ENCODE data around the gene ABL1.

Gene ABL1

GRCh38 chr9:130911254-130912049, 76.4 kb downstream of the ABL1 start:
- Histone ChIP-seq H3K27me3 (ENCODE audit: control insufficient read depth, low read length) (no peaks in the 10 kb centered on the region), H3K4me3 (ENCODE audit: low read length) (no peak overlapping the region), H3K79me2 (ENCODE audit: control insufficient read depth, low read length) (no peaks in the 10 kb centered on the region), H3K4me2 (ENCODE audit: low read length) (no peak overlapping the region), H3K36me3 (ENCODE audit: control insufficient read depth, low read length) (no peaks in the 10 kb centered on the region), H3F3A (ENCODE audit: control insufficient read depth, insufficient read depth) (no peaks in the 10 kb centered on the region), H4K20me1 (ENCODE audit: control insufficient read depth, insufficient read depth, low read depth, low read length) (no peaks in the 10 kb centered on the region), H3K9me3 (ENCODE audit: control insufficient read depth, insufficient read depth, low read length) (no peaks in the 10 kb centered on the region), H3K9me2 (replicated peaks; ENCODE audit: control insufficient read depth, low read length) (no peaks in the 10 kb centered on the region), H3K27ac (ENCODE audit: low read depth, low read length) (no peak overlapping the region), H3K4me1 (ENCODE audit: control insufficient read depth, low read length) (no peaks in the 10 kb centered on the region)
- TF ChIP-seq CTCF (IDR thresholded peaks at IDR 0.05; ENCODE audit: low read depth, low read length, poor library complexity, severe bottlenecking) (no peak), EZH2phosphoT487 (IDR thresholded peaks at IDR 0.05; ENCODE audit: borderline replicate concordance, low read length) (no peak)

GRCh38 chr9:130912932-130913598, 78.0 kb downstream of the ABL1 start:
- Histone ChIP-seq H3F3A (ENCODE audit: control insufficient read depth, insufficient read depth) (no peaks in the 10 kb centered on the region), H3K4me3 (ENCODE audit: low read length) (no peak overlapping the region), H3K27ac (ENCODE audit: low read depth, low read length) (no peak overlapping the region), H3K36me3 (ENCODE audit: control insufficient read depth, low read length) (no peaks in the 10 kb centered on the region), H3K9me3 (ENCODE audit: control insufficient read depth, insufficient read depth, low read length) (no peaks in the 10 kb centered on the region), H3K9me2 (replicated peaks; ENCODE audit: control insufficient read depth, low read length) (no peaks in the 10 kb centered on the region), H3K4me2 (ENCODE audit: low read length) (no peak overlapping the region), H3K79me2 (ENCODE audit: control insufficient read depth, low read length) (no peaks in the 10 kb centered on the region), H4K20me1 (ENCODE audit: control insufficient read depth, insufficient read depth, low read depth, low read length) (no peaks in the 10 kb centered on the region), H3K27me3 (ENCODE audit: control insufficient read depth, low read length) (no peaks in the 10 kb centered on the region), H3K4me1 (ENCODE audit: control insufficient read depth, low read length) (no peaks in the 10 kb centered on the region)
- no peak for TF ChIP-seq CTCF (IDR thresholded peaks at IDR 0.05; ENCODE audit: low read depth, low read length, poor library complexity, severe bottlenecking)

GRCh38 chr9:130913599-130914416, 78.8 kb downstream of the ABL1 start:
- no peak for TF ChIP-seq EZH2phosphoT487 (IDR thresholded peaks at IDR 0.05; ENCODE audit: borderline replicate concordance, low read length)
- no peak for TF ChIP-seq CTCF (IDR thresholded peaks at IDR 0.05; ENCODE audit: low read depth, low read length, poor library complexity, severe bottlenecking)
- Histone ChIP-seq H3K36me3 (ENCODE audit: control insufficient read depth, low read length) (no peaks in the 10 kb centered on the region), H3K27me3 (ENCODE audit: control insufficient read depth, low read length) (no peaks in the 10 kb centered on the region), H3K9me3 (ENCODE audit: control insufficient read depth, insufficient read depth, low read length) (no peaks in the 10 kb centered on the region), H3K9me2 (replicated peaks; ENCODE audit: control insufficient read depth, low read length) (no peaks in the 10 kb centered on the region), H3K27ac (ENCODE audit: low read depth, low read length) (no peak overlapping the region), H3K79me2 (ENCODE audit: control insufficient read depth, low read length) (no peaks in the 10 kb centered on the region), H3K4me3 (ENCODE audit: low read length) (no peak overlapping the region), H3F3A (ENCODE audit: control insufficient read depth, insufficient read depth) (no peaks in the 10 kb centered on the region), H3K4me1 (ENCODE audit: control insufficient read depth, low read length) (no peaks in the 10 kb centered on the region), H3K4me2 (ENCODE audit: low read length) (no peak overlapping the region), H4K20me1 (ENCODE audit: control insufficient read depth, insufficient read depth, low read depth, low read length) (no peaks in the 10 kb centered on the region)
